ENCODE results near the gene RMRP. TPM values are rescaled to one million over a fixed set of nuclear protein-coding genes. Genes with fewer than 3 reads are reported as not detected.

RMRP gene
- total and polyA plus RNA-seq, 10 of the 15 experiments (the other 5 are each of a cell fraction or from before 2014, with no cell fraction given), result 12.0 to 42,450 (median 6,418) TPM; not detected in 4

- RAD21 ChIA-PET (ENCODE audit: unreplicated experiment), result interaction anchor here (0.7 to 9.6 kb wide), 4 partner anchors 12 to 1020 kb away, joined by 3 to 133 read pairs (median 3); partner anchors contain the start of genes ARHGEF39, CREB3 and TLN1
- no peak for FAIRE-seq
- Histone ChIP-seq H4K20me1 (ENCODE audit: control insufficient read depth, insufficient read depth) (no peaks in the 10 kb centered on the region), H3K4me3 (no peak overlapping the region), H2AFZ (ENCODE audit: control insufficient read depth, low read depth, low read length) (no peak overlapping the region), H3K36me3 (ENCODE audit: control insufficient read depth in 2 of 2, insufficient read depth in 2 of 2, low read length in 1 of 2) (no peaks in the 10 kb centered on the region), H3K27me3 (replicated peaks in 1 of 2; ENCODE audit: control insufficient read depth in 2 of 2, insufficient read depth in 2 of 2, low read length in 1 of 2) (no peaks in the 10 kb centered on the region), H3K4me2 (ENCODE audit: control insufficient read depth, insufficient read depth) (no peak overlapping the region), H3K27ac (ENCODE audit: control insufficient read depth, insufficient read depth) (no peak overlapping the region), H3K4me1 (ENCODE audit: control insufficient read depth, insufficient read depth, low read length) (peaks cover 22% of the 10 kb centered on the region), H3K79me2 (ENCODE audit: control insufficient read depth, insufficient read depth, low read length) (peaks cover 21% of the 10 kb centered on the region), H3K9ac (ENCODE audit: control insufficient read depth, insufficient read depth, low read length) (no peak overlapping the region), H3K9me3 (replicated peaks; ENCODE audit: control insufficient read depth, insufficient read depth, low read length) (no peaks in the 10 kb centered on the region)
- 94% methylated on average over 1 of the region's 2 CpGs for WGBS (ENCODE audit: insufficient coverage, insufficient replicate concordance, low lambda C conversion rate, missing lambda C conversion rate)
- DNase-seq (ENCODE audit: low read depth, low spot score), result no peak
- no peak for ATAC-seq
- no TSS peak for BruUV-seq (replicated peaks)
- no peak for TF ChIP-seq BCL11A (IDR thresholded peaks at IDR 0.05; ENCODE audit: low read depth, low read length)
- TF ChIP-seq NBN (IDR thresholded peaks at IDR 0.05), result no peak
- TF ChIP-seq IKZF2 (IDR thresholded peaks at IDR 0.05), result no peak
- no peak for TF ChIP-seq STAT1 (conservative IDR thresholded peaks at IDR 0.05)
- no peak for TF ChIP-seq CBX3 (IDR thresholded peaks at IDR 0.05; ENCODE audit: borderline replicate concordance, low read depth)
- no peak for TF ChIP-seq ZZZ3 (IDR thresholded peaks at IDR 0.05; ENCODE audit: control insufficient read depth, insufficient read length, low read depth)
- SMC1A ChIA-PET (ENCODE audit: uncharacterized antibody, unreplicated experiment), result interaction anchor here (0.6 to 1.4 kb wide), 3 partner anchors 9 to 82 kb away, joined by 3 to 4 read pairs (median 3); no protein-coding TSS in a partner anchor
- POLR2A ChIA-PET, result interaction anchor here (0.6 to 11.1 kb wide), 4 partner anchors 33 to 907 kb away, joined by 3 to 127 read pairs (median 4); partner anchors contain the start of genes CREB3 and TLN1
- intact Hi-C loops (cut with micrococcal nuclease; ENCODE audit: unreplicated experiment) (loop anchor here (10.0 kb wide), 1 partner anchor 171 kb away; the partner anchor contains the start of genes FAM221B and TMEM8B), in situ Hi-C loops (cut with MboI) (no loop called here)
- CTCF ChIA-PET, result interaction anchor here (1.6 kb wide), 1 partner anchor 42 kb away, joined by 3 read pairs; no protein-coding TSS in a partner anchor
Measured at GRCh38 chr9:35653611-35654010, 4.2 kb downstream of the RMRP start.

- Histone ChIP-seq H3K36me3 (ENCODE audit: control insufficient read depth in 2 of 2, insufficient read depth in 2 of 2, low read length in 1 of 2) (no peaks in the 10 kb centered on the region), H3K4me3 (no peak overlapping the region), H3K27me3 (replicated peaks in 1 of 2; ENCODE audit: control insufficient read depth in 2 of 2, insufficient read depth in 2 of 2, low read length in 1 of 2) (no peaks in the 10 kb centered on the region), H2AFZ (ENCODE audit: control insufficient read depth, low read depth, low read length) (no peak overlapping the region), H3K9me3 (replicated peaks; ENCODE audit: control insufficient read depth, insufficient read depth, low read length) (no peaks in the 10 kb centered on the region), H3K9ac (ENCODE audit: control insufficient read depth, insufficient read depth, low read length) (no peak overlapping the region), H3K4me2 (ENCODE audit: control insufficient read depth, insufficient read depth) (no peak overlapping the region), H3K79me2 (ENCODE audit: control insufficient read depth, insufficient read depth, low read length) (peaks cover 18% of the 10 kb centered on the region), H3K27ac (ENCODE audit: control insufficient read depth, insufficient read depth) (no peak overlapping the region), H4K20me1 (ENCODE audit: control insufficient read depth, insufficient read depth) (no peaks in the 10 kb centered on the region), H3K4me1 (ENCODE audit: control insufficient read depth, insufficient read depth, low read length) (peaks cover 30% of the 10 kb centered on the region)
- BruUV-seq (replicated peaks), result no TSS peak
- no peak for DNase-seq (ENCODE audit: low read depth, low spot score)
- ChIA-PET POLR2A (interaction anchor here (8.1 to 11.1 kb wide), 2 partner anchors 8 to 77 kb away, joined by 127 to 163 read pairs; partner anchors contain the start of genes ARHGEF39, CCDC107, CREB3 and RMRP), SMC1A (ENCODE audit: uncharacterized antibody, unreplicated experiment) (interaction anchor here (1.4 kb wide), 1 partner anchor 11 kb away, joined by 3 read pairs; no protein-coding TSS in a partner anchor), CTCF (interaction anchor here (1.6 to 8.8 kb wide), 4 partner anchors 11 to 77 kb away, joined by 3 to 139 read pairs (median 66); partner anchors contain the start of genes ARHGEF39, CREB3 and TLN1), RAD21 (ENCODE audit: unreplicated experiment) (interaction anchor here (0.7 to 9.6 kb wide), 2 partner anchors 33 to 76 kb away, joined by 3 to 133 read pairs; partner anchors contain the start of genes CREB3 and TLN1)
- WGBS (ENCODE audit: insufficient coverage, insufficient replicate concordance, low lambda C conversion rate, missing lambda C conversion rate), result 86% methylated on average over 8 of the region's 8 CpGs
- in situ Hi-C loops (cut with MboI), result no loop called here
- no peak for ATAC-seq
- no peak for FAIRE-seq
- intact Hi-C loops (cut with micrococcal nuclease; ENCODE audit: unreplicated experiment), result loop anchor here (10.0 kb wide), 1 partner anchor 172 kb away; the partner anchor contains the start of genes FAM221B and TMEM8B
- TF ChIP-seq E4F1 (IDR thresholded peaks at IDR 0.05; ENCODE audit: borderline replicate concordance, partially characterized antibody), result no peak
- no peak for TF ChIP-seq CUX1 (IDR thresholded peaks at IDR 0.05; ENCODE audit: insufficient replicate concordance, low read depth, low read length)
Measured at GRCh38 chr9:35652829-35653209, 5.0 kb downstream of the RMRP start.
